RWPE1 (cell line): ENCODE results near the gene MERTK.
"Not testable (repeated sequence)": the region's sequence is repeated elsewhere in the genome, so short reads cannot be mapped to it uniquely, and the experiment has no call there.

Source experiments
- CTCF ChIA-PET: fragments of 350-600 bp; sonication (Branson Sonifier 250); formaldehyde crosslinking; extraction: SDS; loops from one replicate; lab custom pipeline; 2021; lab: Yijun Ruan, JAX
- POLR2A ChIA-PET: fragments of 400-600 bp; formaldehyde crosslinking; extraction: SDS; loops from one replicate; lab custom pipeline; 2020; ENCODE audit warnings: antibody characterized with exemption; ENCODE audit not compliant: low non-redundant PET; lab: Yijun Ruan, JAX
- DNase-seq: peaks from one replicate; pipeline ENCODE4 v3.0.0; 2012; ENCODE audit warnings: low spot score
- H3K27ac ChIP-seq: fragments of 450-650 bp; 2 replicates; pipeline ENCODE4 v1.5.1; 2017
- CTCF ChIP-seq: fragments of 450-650 bp; conservative IDR thresholded peaks from 2 replicates; pipeline ENCODE4 v1.5.1; 2017; ENCODE audit warnings: low read depth, mild to moderate bottlenecking

Gene MERTK

GRCh38 chr2:112065486-112065885 lies 167.1 kb downstream of the MERTK start:
- no peak for TF ChIP-seq CTCF

GRCh38 chr2:112065966-112066365 lies 167.6 kb downstream of the MERTK start:
- ChIA-PET POLR2A (no interaction called here), CTCF (no interaction called here)
- no peak overlapping the region for H3K27ac ChIP-seq
- peak; percentile 24 for DNase-seq
- TF ChIP-seq CTCF, result no peak

More at GRCh38 chr2:112065486-112065885, 167.1 kb downstream of the MERTK start:
- no peak overlapping the region for H3K27ac ChIP-seq
- DNase-seq, result no peak
- ChIA-PET POLR2A (no interaction called here), CTCF (no interaction called here)

GRCh38 chr2:112069794-112070193 lies 171.4 kb downstream of the MERTK start:
- CTCF ChIA-PET, result interaction anchor here (0.6 kb wide), 2 partner anchors 22 to 183 kb away, joined by 3 read pairs; no protein-coding TSS in a partner anchor
- POLR2A ChIA-PET, H3K27ac ChIP-seq, DNase-seq: not testable (repeated sequence)

- no peak overlapping the region for H3K27ac ChIP-seq
- POLR2A ChIA-PET, result no interaction called here
Observed at GRCh38 chr2:112073875-112074274, 175.5 kb downstream of the MERTK start.

GRCh38 chr2:112074506-112074905 lies 176.1 kb downstream of the MERTK start:
- H3K27ac ChIP-seq, result no peak overlapping the region

More at GRCh38 chr2:112073875-112074274, 175.5 kb downstream of the MERTK start:
- CTCF ChIA-PET, result no interaction called here
- TF ChIP-seq CTCF, result no peak
- DNase-seq, result no peak

GRCh38 chr2:112075490-112076260 lies 177.3 kb downstream of the MERTK start:
- POLR2A ChIA-PET, result no interaction called here
- H3K27ac ChIP-seq, result no peak overlapping the region
- CTCF ChIA-PET, result interaction anchor here (0.5 kb wide), 1 partner anchor 14 kb away, joined by 3 read pairs; no protein-coding TSS in a partner anchor
- TF ChIP-seq CTCF, result no peak
- peak; percentile 17 for DNase-seq

More at GRCh38 chr2:112074506-112074905, 176.1 kb downstream of the MERTK start:
- DNase-seq, result no peak
- ChIA-PET CTCF (no interaction called here), POLR2A (no interaction called here)
- no peak for TF ChIP-seq CTCF

- POLR2A ChIA-PET, result no interaction called here
- TF ChIP-seq CTCF, result no peak
- peak; percentile 9 for DNase-seq
- CTCF ChIA-PET, result no interaction called here
- no peak overlapping the region for H3K27ac ChIP-seq
Observed at GRCh38 chr2:112077814-112078213, 179.4 kb downstream of the MERTK start.
